Endothelial cell of umbilical vein (primary cell): ENCODE measurements around the gene RRM2. TPM values are rescaled to one million over a fixed set of nuclear protein-coding genes. Genes with fewer than 3 reads are reported as not detected.

ENCODE experiments used
- BruUV-seq: library from RNA; stranded (reverse); fragments of 400-500 nt; replicated peaks from 2 replicates; lab custom pipeline; 2021; lab: Mats Ljungman, UMichigan
- CTCF ChIA-PET: fragments of 300-600, 350-600 bp; sonication (Branson Sonifier 250); formaldehyde crosslinking; loops from one replicate; lab custom pipeline; 2021; ENCODE audit warnings: antibody characterized with exemption, inconsistent platforms; lab: Charles Lee
- POLR2A ChIA-PET: fragments of 300-600, 350-600 bp; sonication (Branson Sonifier 250); formaldehyde crosslinking; loops from one replicate; lab custom pipeline; 2021; ENCODE audit warnings: antibody characterized with exemption, inconsistent platforms; lab: Charles Lee
- DNase-seq: peaks from one replicate; pipeline ENCODE4 v3.0.0-alpha.2; 2011; ENCODE audit warnings: low read depth, low spot score
- FAIRE-seq: peaks from 2 replicates; lab custom pipeline; 2011; peaks lifted over from hg19 to GRCh38; lab: Jason Lieb, UNC
- H2AFZ ChIP-seq: 2 replicates; pipeline ENCODE4 v1.6.0; 2012; ENCODE audit warnings: low read depth, low read length, control low read depth, inconsistent platforms
- H3K27ac ChIP-seq: 2 replicates; pipeline ENCODE4 v1.5.1; 2011; ENCODE audit warnings: low read depth, mild to moderate bottlenecking, control low read depth, low read length, moderate library complexity; ENCODE audit not compliant: insufficient read depth
- H3K27me3 ChIP-seq, 2 experiments: 2 replicates each; pipeline versions ENCODE4 v1.6.0 to v1.6.1; 2011; ENCODE audit warnings: low read length in 2 of 2, mixed read lengths in 1 of 2; ENCODE audit not compliant: control insufficient read depth in 2 of 2, insufficient read depth in 2 of 2
- H3K36me3 ChIP-seq, 2 experiments: 2 replicates in 1 of 2; 3 replicates in 1 of 2; pipeline ENCODE4 v1.5.1; 2011; ENCODE audit warnings: low read length in 2 of 2, mild to moderate bottlenecking in 1 of 2, moderate library complexity in 1 of 2; ENCODE audit not compliant: control insufficient read depth in 2 of 2, insufficient read depth in 2 of 2; ENCODE audit errors: extremely low read depth in 1 of 2
- H3K4me1 ChIP-seq: 3 replicates; pipeline ENCODE4 v1.5.1; 2011; ENCODE audit warnings: mild to moderate bottlenecking, low read length; ENCODE audit not compliant: control insufficient read depth, insufficient read depth; ENCODE audit errors: extremely low read depth
- H3K4me2 ChIP-seq: 2 replicates; pipeline ENCODE4 v1.6.1; 2011; ENCODE audit warnings: low read length, control low read depth, mixed read lengths; ENCODE audit not compliant: insufficient read depth
- H3K4me3 ChIP-seq, 3 experiments: fragments of 200-600 bp in 1 of 3; sonication (generic), shearing (Covaris generic) in 1 of 3; replicated peaks in 1 of 3; 2 replicates each; pipeline ENCODE4 v1.5.1; 2011 to 2016; ENCODE audit warnings: control low read depth in 3 of 3, low read length in 3 of 3, mild to moderate bottlenecking in 2 of 3, inconsistent platforms in 1 of 3, low read depth in 1 of 3, moderate library complexity in 1 of 3; ENCODE audit not compliant: insufficient read depth in 1 of 3
- H3K79me2 ChIP-seq: 2 replicates; pipeline ENCODE4 v1.6.0; 2012; ENCODE audit warnings: low read length, inconsistent platforms; ENCODE audit not compliant: control insufficient read depth, insufficient read depth
- H3K9ac ChIP-seq: replicated peaks from 2 replicates; pipeline ENCODE3; 2011; ENCODE audit warnings: low read length, control low read depth; ENCODE audit not compliant: insufficient read depth; ENCODE audit errors: extremely low read depth
- H3K9me1 ChIP-seq: replicated peaks from 3 replicates; pipeline ENCODE4 v1.6.0; 2011; ENCODE audit warnings: mild to moderate bottlenecking, low read length; ENCODE audit not compliant: control insufficient read depth, insufficient read depth; ENCODE audit errors: extremely low read depth
- H3K9me3 ChIP-seq: replicated peaks from 2 replicates; pipeline ENCODE4 v1.5.1; 2012; ENCODE audit warnings: low read length, inconsistent platforms; ENCODE audit not compliant: control insufficient read depth, insufficient read depth
- H4K20me1 ChIP-seq: replicated peaks from 2 replicates; pipeline ENCODE3; 2011; ENCODE audit warnings: mild to moderate bottlenecking, low read length; ENCODE audit not compliant: control insufficient read depth, insufficient read depth; ENCODE audit errors: extremely low read depth
- EZH2 ChIP-seq: IDR thresholded peaks from 2 replicates; pipeline ENCODE4 v1.6.1; 2012; ENCODE audit warnings: borderline replicate concordance, low read depth, mild to moderate bottlenecking, moderate library complexity, low read length, inconsistent platforms; ENCODE audit not compliant: severe bottlenecking
- FOS ChIP-seq: IDR thresholded peaks from 2 replicates; pipeline ENCODE4 v1.6.1; 2011; ENCODE audit warnings: mild to moderate bottlenecking, low read length, moderate library complexity, borderline replicate concordance; ENCODE audit not compliant: insufficient read depth
- GATA2 ChIP-seq: IDR thresholded peaks from 2 replicates; pipeline ENCODE4 v1.7.0; 2011; ENCODE audit warnings: low read depth, mild to moderate bottlenecking, moderate library complexity, mixed read lengths, low read length; ENCODE audit not compliant: insufficient read length, insufficient read depth
- JUN ChIP-seq: IDR thresholded peaks from 2 replicates; pipeline ENCODE4 v1.6.1; 2011; ENCODE audit warnings: borderline replicate concordance, low read depth; ENCODE audit not compliant: insufficient read length, insufficient read depth
- MAX ChIP-seq: IDR thresholded peaks from 2 replicates; pipeline ENCODE4 v1.6.1; 2011; ENCODE audit not compliant: insufficient read depth, insufficient read length
- MYC ChIP-seq: IDR thresholded peaks from one replicate; pipeline ENCODE4 v1.6.1; 2011; ENCODE audit warnings: mild to moderate bottlenecking, low read depth, low read length
- POLR2A ChIP-seq: IDR thresholded peaks from 2 replicates; pipeline ENCODE4 v1.6.1; 2012; ENCODE audit warnings: low read depth, mild to moderate bottlenecking, control low read depth, low read length
- POLR2AphosphoS5 ChIP-seq: IDR thresholded peaks from 2 replicates; pipeline ENCODE4 v1.6.1; 2012; ENCODE audit warnings: low read depth, mild to moderate bottlenecking, control low read depth, low read length, moderate library complexity; ENCODE audit not compliant: insufficient read depth
- dilution Hi-C: fragments of 300-500 bp; cut with MboI; formaldehyde crosslinking; loops from one replicate; pipeline ENCODE4 v1.15.0; 2019; ENCODE audit warnings: low sequenced_read_pairs; ENCODE audit not compliant: extremely low pct_ligation_motif_present
- intact Hi-C: fragments of 100-400 bp; cut with micrococcal nuclease; formaldehyde crosslinking; loops from one replicate; pipeline ENCODE4 v1.10.0; 2022
- polyA plus RNA-seq, 4 experiments: library from polyadenylated mRNA; depleted of rRNA in 3 of 4; stranded (reverse) in 3 of 4; unstranded in 1 of 4; fragments of >200 nt; gene quantifications; 2 replicates each; pipeline versions ENCODE4 v1.2.1 to v1.2.3, GENCODE V29; 2011 to 2012; ENCODE audit warnings: missing spikeins in 1 of 4
- total RNA-seq: library from RNA; stranded (reverse); gene quantifications from 2 replicates; pipeline ENCODE4 v1.2.3, GENCODE V29; 2021
- TF ChIP-seq, protein P1 (sequence below), 2 donors: IDR thresholded peaks; 1 replicate in 1 of 2; 2 replicates in 1 of 2; pipeline ENCODE4 v1.5.1; 2011; ENCODE audit warnings: low read length in 2 of 2, mild to moderate bottlenecking in 2 of 2, moderate library complexity in 2 of 2, control low read depth in 1 of 2, inconsistent platforms in 1 of 2, low read depth in 1 of 2; ENCODE audit not compliant: insufficient read depth in 1 of 2; ENCODE audit errors: extremely low read depth in 1 of 2

Gene RRM2
- total and polyA plus RNA-seq, 2 donors (not counting 3 experiments of a cell fraction or from before 2014, with no cell fraction given): 40.9 to 246 TPM

DNA sequence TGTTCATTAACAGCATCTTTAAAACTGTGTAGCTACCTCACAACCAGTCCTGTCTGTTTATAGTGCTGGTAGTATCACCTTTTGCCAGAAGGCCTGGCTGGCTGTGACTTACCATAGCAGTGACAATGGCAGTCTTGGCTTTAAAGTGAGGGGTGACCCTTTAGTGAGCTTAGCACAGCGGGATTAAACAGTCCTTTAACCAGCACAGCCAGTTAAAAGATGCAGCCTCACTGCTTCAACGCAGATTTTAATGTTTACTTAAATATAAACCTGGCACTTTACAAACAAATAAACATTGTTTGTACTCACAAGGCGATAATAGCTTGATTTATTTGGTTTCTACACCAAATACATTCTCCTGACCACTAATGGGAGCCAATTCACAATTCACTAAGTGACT is 7.0 kb downstream of the RRM2 start:
- H3K4me1 ChIP-seq: peaks cover 19% of the 10 kb centered on the region
- FAIRE-seq: no peak
- TF ChIP-seq GATA2 (no peak), EZH2 (no peak), POLR2AphosphoS5 (no peak), POLR2A (no peak), JUN (no peak), MYC (no peak)
- no peak for DNase-seq
- ChIA-PET POLR2A (no interaction called here), CTCF (interaction anchor here (0.7 to 2.3 kb wide), 4 partner anchors 174 to 305 kb away, joined by 5 to 8 read pairs (median 6); no protein-coding TSS in a partner anchor)
- H3K27me3 ChIP-seq: no peaks in the 10 kb centered on the region
- H3K4me2 ChIP-seq: no peak overlapping the region
- no peak overlapping the region for H2AFZ ChIP-seq
- H3K27ac ChIP-seq: no peak overlapping the region
- H3K9me1 ChIP-seq: no peaks in the 10 kb centered on the region
- H3K9ac ChIP-seq: no peak overlapping the region
- H3K9me3 ChIP-seq: no peaks in the 10 kb centered on the region
- dilution Hi-C loops: no loop called here
- no TSS peak for BruUV-seq
- H3K36me3 ChIP-seq: peaks cover 0 to 21% of the 10 kb centered on the region in 2 experiments
- intact Hi-C loops: loop anchor here (10.0 kb wide), 1 partner anchor 445 kb away; no protein-coding TSS in a partner anchor
- peaks cover 32% of the 10 kb centered on the region for H3K79me2 ChIP-seq
- no peaks in the 10 kb centered on the region for H4K20me1 ChIP-seq
- H3K4me3 ChIP-seq: no peak overlapping the region

DNA sequence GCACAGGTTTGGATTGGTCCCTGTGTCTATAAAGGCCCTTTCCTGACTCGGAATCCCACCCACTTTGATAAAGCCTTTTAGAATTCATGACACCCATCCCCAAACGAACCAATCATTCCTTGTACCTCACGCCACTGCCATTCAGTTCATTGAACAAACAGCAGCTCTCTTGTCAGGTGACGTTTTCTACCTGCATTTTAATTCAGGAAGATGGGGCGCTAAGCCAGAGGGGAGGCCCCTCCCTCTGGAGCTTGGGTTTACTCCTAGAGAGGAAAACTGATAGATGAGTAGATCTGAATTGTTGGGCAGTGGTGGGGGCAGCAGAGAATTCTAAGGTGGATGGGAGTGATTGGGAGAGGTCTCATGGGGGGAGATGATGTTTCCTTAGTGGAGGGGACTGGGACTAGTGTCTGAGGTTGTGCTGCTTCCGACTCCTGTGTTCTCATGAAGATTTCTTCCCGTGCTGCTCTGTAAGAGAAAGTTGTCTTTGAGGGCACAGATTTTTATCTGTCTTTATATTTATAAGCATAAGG is 9.6 kb downstream of the RRM2 start:
- no peak overlapping the region for H3K27ac ChIP-seq
- no peak for DNase-seq
- no peak overlapping the region for H2AFZ ChIP-seq
- no peak for FAIRE-seq
- TF ChIP-seq MAX: no peak
- no peak for TF ChIP-seq EZH2
- no peak for TF ChIP-seq MYC
- no peak for TF ChIP-seq POLR2A
- no peak for TF ChIP-seq FOS
- TF ChIP-seq, protein P1, sequence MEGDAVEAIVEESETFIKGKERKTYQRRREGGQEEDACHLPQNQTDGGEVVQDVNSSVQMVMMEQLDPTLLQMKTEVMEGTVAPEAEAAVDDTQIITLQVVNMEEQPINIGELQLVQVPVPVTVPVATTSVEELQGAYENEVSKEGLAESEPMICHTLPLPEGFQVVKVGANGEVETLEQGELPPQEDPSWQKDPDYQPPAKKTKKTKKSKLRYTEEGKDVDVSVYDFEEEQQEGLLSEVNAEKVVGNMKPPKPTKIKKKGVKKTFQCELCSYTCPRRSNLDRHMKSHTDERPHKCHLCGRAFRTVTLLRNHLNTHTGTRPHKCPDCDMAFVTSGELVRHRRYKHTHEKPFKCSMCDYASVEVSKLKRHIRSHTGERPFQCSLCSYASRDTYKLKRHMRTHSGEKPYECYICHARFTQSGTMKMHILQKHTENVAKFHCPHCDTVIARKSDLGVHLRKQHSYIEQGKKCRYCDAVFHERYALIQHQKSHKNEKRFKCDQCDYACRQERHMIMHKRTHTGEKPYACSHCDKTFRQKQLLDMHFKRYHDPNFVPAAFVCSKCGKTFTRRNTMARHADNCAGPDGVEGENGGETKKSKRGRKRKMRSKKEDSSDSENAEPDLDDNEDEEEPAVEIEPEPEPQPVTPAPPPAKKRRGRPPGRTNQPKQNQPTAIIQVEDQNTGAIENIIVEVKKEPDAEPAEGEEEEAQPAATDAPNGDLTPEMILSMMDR (IDR thresholded peaks at IDR 0.05; ENCODE audit: extremely low read depth in 1 of 2, insufficient read depth in 1 of 2, low read depth in 1 of 2, low read length in 2 of 2): no peak
- no peak for TF ChIP-seq POLR2AphosphoS5
- TF ChIP-seq JUN: no peak
- peaks cover 12% of the 10 kb centered on the region for H3K79me2 ChIP-seq
- CTCF ChIA-PET: interaction anchor here (2.0 to 2.1 kb wide), 2 partner anchors 8 to 303 kb away, joined by 7 read pairs; no protein-coding TSS in a partner anchor
- POLR2A ChIA-PET: no interaction called here
- dilution Hi-C loops: no loop called here
- peaks cover 0 to 8% of the 10 kb centered on the region in 2 experiments for H3K36me3 ChIP-seq
- H3K9me1 ChIP-seq: no peaks in the 10 kb centered on the region
- intact Hi-C loops: no loop called here
- BruUV-seq: no TSS peak
- H3K9ac ChIP-seq: no peak overlapping the region
- no peak overlapping the region for H3K4me2 ChIP-seq
- H3K4me3 ChIP-seq: no peak overlapping the region
- no peaks in the 10 kb centered on the region for H3K27me3 ChIP-seq
- H3K4me1 ChIP-seq: peaks cover 1% of the 10 kb centered on the region
- no peaks in the 10 kb centered on the region for H3K9me3 ChIP-seq
- no peaks in the 10 kb centered on the region for H4K20me1 ChIP-seq
